Bronchial epithelial cell (primary cell): Measurements from ENCODE around the gene CCR7. TPM values are rescaled to one million over a fixed set of nuclear protein-coding genes. Genes with fewer than 3 reads are reported as not detected.

Experiments used
- DNase-seq: peaks from one replicate; pipeline ENCODE4 v3.0.0-alpha.2; 2010; ENCODE audit warnings: low read depth
- FAIRE-seq: peaks from 2 replicates; lab custom pipeline; 2011; peaks lifted over from hg19 to GRCh38; lab: Jason Lieb, UNC
- H3K27me3 ChIP-seq: 2 replicates; pipeline ENCODE4 v1.5.1; 2011; ENCODE audit warnings: low read length; ENCODE audit not compliant: control insufficient read depth, insufficient read depth
- H3K36me3 ChIP-seq: 2 replicates; pipeline ENCODE4 v1.5.1; 2011; ENCODE audit warnings: low read length; ENCODE audit not compliant: control insufficient read depth, insufficient read depth
- H3K4me3 ChIP-seq: 2 replicates; pipeline ENCODE4 v1.5.1; 2011; ENCODE audit warnings: mild to moderate bottlenecking, low read depth, low read length, control low read depth
- CTCF ChIP-seq: IDR thresholded peaks from 2 replicates; pipeline ENCODE4 v1.5.1; 2011; ENCODE audit warnings: mild to moderate bottlenecking, moderate library complexity, low read length, control low read depth, inconsistent platforms; ENCODE audit not compliant: insufficient read depth, severe bottlenecking
- total RNA-seq: library from RNA; depleted of rRNA; stranded (reverse); fragments of >200 nt; gene quantifications from 2 replicates; pipeline ENCODE4 v1.2.1, GENCODE V29; 2014

CCR7 gene
- total RNA-seq, 1 donor from 2014 or later = not detected

GRCh38 chr17:40605306-40605705 is 40.0 kb upstream of the CCR7 start:
- Histone ChIP-seq H3K27me3 (no peaks in the 10 kb centered on the region), H3K36me3 (no peaks in the 10 kb centered on the region), H3K4me3 (no peak overlapping the region)
- no peak for FAIRE-seq
- DNase-seq = no peak
- TF ChIP-seq CTCF = no peak

- DNase-seq = no peak
- no peak for FAIRE-seq
- TF ChIP-seq CTCF = no peak
- Histone ChIP-seq H3K36me3 (no peaks in the 10 kb centered on the region), H3K27me3 (no peaks in the 10 kb centered on the region), H3K4me3 (no peak overlapping the region)
Observed at GRCh38 chr17:40604327-40605080, 39.2 kb upstream of the CCR7 start.

- Histone ChIP-seq H3K36me3 (no peaks in the 10 kb centered on the region), H3K27me3 (no peaks in the 10 kb centered on the region), H3K4me3 (no peak overlapping the region)
- DNase-seq (no peak), FAIRE-seq (no peak)
- TF ChIP-seq CTCF = no peak
Observed at GRCh38 chr17:40602445-40603443, 37.5 kb upstream of the CCR7 start.

- Histone ChIP-seq H3K36me3 (no peaks in the 10 kb centered on the region), H3K27me3 (no peaks in the 10 kb centered on the region), H3K4me3 (no peak overlapping the region)
- DNase-seq (peak; percentile 15), FAIRE-seq (peak; percentile 40)
- TF ChIP-seq CTCF = no peak
Observed at GRCh38 chr17:40600486-40601046, 35.3 kb upstream of the CCR7 start.

GRCh38 chr17:40599468-40599763 is 34.1 kb upstream of the CCR7 start:
- no peak overlapping the region for H3K4me3 ChIP-seq
- DNase-seq (no peak), FAIRE-seq (no peak)
- H3K36me3 ChIP-seq = no peaks in the 10 kb centered on the region
- no peaks in the 10 kb centered on the region for H3K27me3 ChIP-seq
- no peak for TF ChIP-seq CTCF
